Caco-2 (cell line): ENCODE data around the gene SAMD8. TPM values are rescaled to one million over a fixed set of nuclear protein-coding genes. Genes with fewer than 3 reads are reported as not detected.

ENCODE experiments used
- BruUV-seq: library from RNA; stranded (reverse); fragments of 400-500 nt; replicated peaks from 2 replicates; lab custom pipeline; 2021; lab: Mats Ljungman, UMichigan
- CTCF ChIA-PET: fragments of 300-600 bp; sonication (Branson Sonifier 250); formaldehyde crosslinking; loops from one replicate; lab custom pipeline; 2022; ENCODE audit warnings: antibody characterized with exemption; lab: Charles Lee
- POLR2A ChIA-PET: fragments of 300-600 bp; sonication (Branson Sonifier 250); formaldehyde crosslinking; loops from one replicate; lab custom pipeline; 2022; ENCODE audit warnings: antibody characterized with exemption; lab: Charles Lee
- DNase-seq, 2 experiments: peaks; one replicate each; pipeline versions ENCODE4 v3.0.0 to v3.0.0-alpha.2; 2020 to 2022
- H3K27me3 ChIP-seq: replicated peaks from 2 replicates; pipeline ENCODE4 v1.6.0; 2011; ENCODE audit warnings: low read length; ENCODE audit not compliant: control insufficient read depth, insufficient read depth
- H3K36me3 ChIP-seq: 2 replicates; pipeline ENCODE4 v1.5.1; 2011; ENCODE audit warnings: low read length; ENCODE audit not compliant: control insufficient read depth, insufficient read depth
- H3K4me1 ChIP-seq: fragments of 250-450 bp; sonication (Bioruptor Pico); 2 replicates; pipeline ENCODE4 v1.5.1; 2020; ENCODE audit warnings: mild to moderate bottlenecking
- H3K4me3 ChIP-seq: 2 replicates; pipeline ENCODE4 v1.5.1; 2011; ENCODE audit warnings: low read depth, mild to moderate bottlenecking, control low read depth, low read length
- H3K9me3 ChIP-seq: fragments of 250-450 bp; sonication (Bioruptor Pico); 2 replicates; pipeline ENCODE4 v1.5.1; 2020; ENCODE audit warnings: mild to moderate bottlenecking, moderate library complexity
- H3K27ac Mint-ChIP-seq: one replicate; pipeline ENCODE4 v1.8.0; 2022; ENCODE audit warnings: mixed read lengths; ENCODE audit not compliant: unreplicated experiment
- H3K27me3 Mint-ChIP-seq: one replicate; pipeline ENCODE4 v1.8.0; 2022; ENCODE audit warnings: mixed read lengths; ENCODE audit not compliant: insufficient read depth, unreplicated experiment
- H3K36me3 Mint-ChIP-seq: one replicate; pipeline ENCODE4 v1.8.0; 2022; ENCODE audit warnings: mild to moderate bottlenecking, mixed read lengths; ENCODE audit not compliant: insufficient read depth, unreplicated experiment
- H3K4me1 Mint-ChIP-seq: one replicate; pipeline ENCODE4 v1.8.0; 2022; ENCODE audit warnings: low read depth, mixed read lengths; ENCODE audit not compliant: unreplicated experiment
- H3K4me3 Mint-ChIP-seq: one replicate; pipeline ENCODE4 v1.8.0; 2022; ENCODE audit warnings: mild to moderate bottlenecking, moderate library complexity, mixed read lengths; ENCODE audit not compliant: unreplicated experiment
- H3K9me3 Mint-ChIP-seq: one replicate; pipeline ENCODE4 v1.8.0; 2022; ENCODE audit warnings: mixed read lengths; ENCODE audit not compliant: unreplicated experiment
- CTCF ChIP-seq, 2 experiments: fragments of 200-600 bp in 1 of 2; IDR thresholded peaks; 1 replicate in 1 of 2; 2 replicates in 1 of 2; pipeline versions ENCODE4 v1.5.1 to v1.8.0; 2011 to 2022; ENCODE audit warnings: antibody characterized with exemption in 1 of 2, control low read depth in 1 of 2, inconsistent platforms in 1 of 2, low read depth in 1 of 2, low read length in 1 of 2, mild to moderate bottlenecking in 1 of 2, moderate library complexity in 1 of 2; ENCODE audit not compliant: insufficient read depth in 1 of 2, severe bottlenecking in 1 of 2, unreplicated experiment in 1 of 2
- intact Hi-C: fragments of 100-400 bp; cut with micrococcal nuclease; formaldehyde crosslinking; loops from one replicate; pipeline ENCODE4 v1.10.0; 2022; ENCODE audit not compliant: unreplicated experiment
- total RNA-seq: library from RNA; stranded (reverse); gene quantifications from 2 replicates; pipeline ENCODE4 v1.2.3, GENCODE V29; 2022

SAMD8 gene
- total RNA-seq, 1 experiment from 2014 or later: 25.2 TPM

GRCh38 chr10:75121322-75121721, 9.9 kb downstream of the SAMD8 start:
- Histone ChIP-seq H3K9me3 (no peaks in the 10 kb centered on the region), H3K4me1 (peaks cover 12% of the 10 kb centered on the region), H3K36me3 (no peaks in the 10 kb centered on the region; the same call in 1 of the 2 replicates), H3K27me3 (no peaks in the 10 kb centered on the region), H3K4me3 (no peak overlapping the region)
- peaks cover 6% of the 10 kb centered on the region for H3K4me1 Mint-ChIP-seq
- intact Hi-C loops: no loop called here
- no peaks in the 10 kb centered on the region for H3K27me3 Mint-ChIP-seq
- BruUV-seq: no TSS peak
- TF ChIP-seq CTCF (IDR thresholded peaks at IDR 0.05; ENCODE audit: insufficient read depth in 1 of 2, low read depth in 1 of 2, low read length in 1 of 2, severe bottlenecking in 1 of 2, unreplicated experiment in 1 of 2): no peak
- H3K4me3 Mint-ChIP-seq: no peak overlapping the region
- no peak overlapping the region for H3K27ac Mint-ChIP-seq
- POLR2A ChIA-PET: no interaction called here
- CTCF ChIA-PET: interaction anchor here (0.7 kb wide), 1 partner anchor 114 kb away, joined by 3 read pairs; the partner anchor contains the start of gene COMTD1
- DNase-seq: no peak
- H3K36me3 Mint-ChIP-seq: peaks cover 28% of the 10 kb centered on the region
- H3K9me3 Mint-ChIP-seq: no peaks in the 10 kb centered on the region

GRCh38 chr10:75122505-75122904, 11.0 kb downstream of the SAMD8 start:
- CTCF ChIA-PET: no interaction called here

GRCh38 chr10:75123088-75123682, 11.7 kb downstream of the SAMD8 start:
- H3K9me3 Mint-ChIP-seq: no peaks in the 10 kb centered on the region
- TF ChIP-seq CTCF (IDR thresholded peaks at IDR 0.05; ENCODE audit: insufficient read depth in 1 of 2, low read depth in 1 of 2, low read length in 1 of 2, severe bottlenecking in 1 of 2, unreplicated experiment in 1 of 2): no peak
- H3K36me3 Mint-ChIP-seq: peaks cover 33% of the 10 kb centered on the region
- no peak overlapping the region for H3K4me3 Mint-ChIP-seq
- DNase-seq: no peak
- Histone ChIP-seq H3K36me3 (no peaks in the 10 kb centered on the region; the same call in 1 of the 2 replicates), H3K4me3 (no peak overlapping the region), H3K4me1 (peaks cover 7% of the 10 kb centered on the region), H3K9me3 (no peaks in the 10 kb centered on the region), H3K27me3 (no peaks in the 10 kb centered on the region)
- H3K27me3 Mint-ChIP-seq: no peaks in the 10 kb centered on the region
- H3K27ac Mint-ChIP-seq: no peak overlapping the region
- BruUV-seq: no TSS peak
- peaks cover under 1% of the 10 kb centered on the region for H3K4me1 Mint-ChIP-seq
- intact Hi-C loops: no loop called here
- POLR2A ChIA-PET: no interaction called here
- CTCF ChIA-PET: interaction anchor here (0.8 kb wide), 1 partner anchor 112 kb away, joined by 3 read pairs; the partner anchor contains the start of gene COMTD1

More at GRCh38 chr10:75122505-75122904, 11.0 kb downstream of the SAMD8 start:
- Histone ChIP-seq H3K9me3 (no peaks in the 10 kb centered on the region), H3K4me1 (peaks cover 12% of the 10 kb centered on the region), H3K27me3 (no peaks in the 10 kb centered on the region), H3K4me3 (no peak overlapping the region), H3K36me3 (no peaks in the 10 kb centered on the region; the same call in 1 of the 2 replicates)
- H3K27ac Mint-ChIP-seq: no peak overlapping the region
- no peaks in the 10 kb centered on the region for H3K9me3 Mint-ChIP-seq
- POLR2A ChIA-PET: no interaction called here
- no peaks in the 10 kb centered on the region for H3K27me3 Mint-ChIP-seq
- H3K36me3 Mint-ChIP-seq: peaks cover 31% of the 10 kb centered on the region
- BruUV-seq: no TSS peak
- no peak overlapping the region for H3K4me3 Mint-ChIP-seq
- no peak for TF ChIP-seq CTCF (IDR thresholded peaks at IDR 0.05; ENCODE audit: insufficient read depth in 1 of 2, low read depth in 1 of 2, low read length in 1 of 2, severe bottlenecking in 1 of 2, unreplicated experiment in 1 of 2)
- peaks cover 6% of the 10 kb centered on the region for H3K4me1 Mint-ChIP-seq
- intact Hi-C loops: no loop called here
- DNase-seq: no peak
